HL-60 (cell line): Measurements from ENCODE around the gene MICALL2.

ENCODE experiments used
- DNase-seq, 2 experiments: peaks; one replicate each; pipeline ENCODE4 v3.0.0-alpha.2; 2010 to 2020; ENCODE audit warnings: low read depth in 1 of 2, low spot score in 1 of 2
- H3K27ac ChIP-seq: fragments of 250-450 bp; sonication (Bioruptor Pico); replicated peaks from 2 replicates; pipeline ENCODE4 v1.5.1; 2020; ENCODE audit warnings: mild to moderate bottlenecking, moderate library complexity
- H3K27me3 ChIP-seq: fragments of 250-450 bp; sonication (Bioruptor Pico); 2 replicates; pipeline ENCODE4 v1.5.1; 2021; ENCODE audit warnings: mild to moderate bottlenecking, moderate library complexity; ENCODE audit not compliant: insufficient read depth, poor library complexity, severe bottlenecking
- H3K4me3 ChIP-seq: replicated peaks from 2 replicates; pipeline ENCODE4 v1.5.1; 2011; ENCODE audit warnings: mild to moderate bottlenecking, control low read depth, low read length; ENCODE audit not compliant: insufficient read depth
- GABPA ChIP-seq: IDR thresholded peaks from 2 replicates; pipeline ENCODE4 v1.6.1; 2012; ENCODE audit warnings: low read depth
- POLR2AphosphoS5 ChIP-seq: IDR thresholded peaks from 2 replicates; pipeline ENCODE4 v1.6.1; 2012; ENCODE audit warnings: low read depth
- SPI1 ChIP-seq: IDR thresholded peaks from 2 replicates; pipeline ENCODE4 v1.6.1; 2012; ENCODE audit warnings: low read depth, mild to moderate bottlenecking, borderline replicate concordance
- TF ChIP-seq, protein P1 (sequence below): IDR thresholded peaks from 2 replicates; pipeline ENCODE4 v1.6.1; 2012; ENCODE audit warnings: low read depth; ENCODE audit not compliant: insufficient replicate concordance
- TF ChIP-seq, protein P2 (sequence below): IDR thresholded peaks from one replicate; pipeline ENCODE4 v1.5.1; 2011; ENCODE audit warnings: low read length, control low read depth, inconsistent platforms; ENCODE audit not compliant: insufficient read depth

MICALL2 gene

DNA sequence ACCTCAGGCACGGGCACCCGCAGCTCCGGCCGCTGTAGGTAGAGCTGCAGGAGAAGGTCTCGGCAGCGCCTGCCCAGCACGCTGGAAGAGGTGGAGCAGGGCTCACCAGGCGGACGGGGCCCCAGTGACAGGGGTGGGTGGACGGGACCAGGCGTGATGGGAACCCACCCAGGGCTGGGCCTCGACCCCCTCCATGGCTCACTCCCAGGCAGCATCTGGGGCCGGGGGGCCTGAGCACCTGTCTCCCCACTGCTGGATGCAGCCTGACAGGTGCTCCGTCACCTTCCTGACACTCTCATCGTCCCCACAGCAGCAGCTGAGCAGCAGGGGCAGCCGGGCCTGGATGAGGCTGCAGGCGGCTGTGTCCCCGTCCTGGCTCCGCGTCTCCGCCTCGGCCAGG lies 16.7 kb upstream of the MICALL2 start:
- H3K4me3 ChIP-seq: no peak overlapping the region
- H3K27me3 ChIP-seq: no peaks in the 10 kb centered on the region
- H3K27ac ChIP-seq: no peak overlapping the region
- TF ChIP-seq SPI1 (no peak), GABPA (no peak), POLR2AphosphoS5 (no peak)
- TF ChIP-seq, protein P1, sequence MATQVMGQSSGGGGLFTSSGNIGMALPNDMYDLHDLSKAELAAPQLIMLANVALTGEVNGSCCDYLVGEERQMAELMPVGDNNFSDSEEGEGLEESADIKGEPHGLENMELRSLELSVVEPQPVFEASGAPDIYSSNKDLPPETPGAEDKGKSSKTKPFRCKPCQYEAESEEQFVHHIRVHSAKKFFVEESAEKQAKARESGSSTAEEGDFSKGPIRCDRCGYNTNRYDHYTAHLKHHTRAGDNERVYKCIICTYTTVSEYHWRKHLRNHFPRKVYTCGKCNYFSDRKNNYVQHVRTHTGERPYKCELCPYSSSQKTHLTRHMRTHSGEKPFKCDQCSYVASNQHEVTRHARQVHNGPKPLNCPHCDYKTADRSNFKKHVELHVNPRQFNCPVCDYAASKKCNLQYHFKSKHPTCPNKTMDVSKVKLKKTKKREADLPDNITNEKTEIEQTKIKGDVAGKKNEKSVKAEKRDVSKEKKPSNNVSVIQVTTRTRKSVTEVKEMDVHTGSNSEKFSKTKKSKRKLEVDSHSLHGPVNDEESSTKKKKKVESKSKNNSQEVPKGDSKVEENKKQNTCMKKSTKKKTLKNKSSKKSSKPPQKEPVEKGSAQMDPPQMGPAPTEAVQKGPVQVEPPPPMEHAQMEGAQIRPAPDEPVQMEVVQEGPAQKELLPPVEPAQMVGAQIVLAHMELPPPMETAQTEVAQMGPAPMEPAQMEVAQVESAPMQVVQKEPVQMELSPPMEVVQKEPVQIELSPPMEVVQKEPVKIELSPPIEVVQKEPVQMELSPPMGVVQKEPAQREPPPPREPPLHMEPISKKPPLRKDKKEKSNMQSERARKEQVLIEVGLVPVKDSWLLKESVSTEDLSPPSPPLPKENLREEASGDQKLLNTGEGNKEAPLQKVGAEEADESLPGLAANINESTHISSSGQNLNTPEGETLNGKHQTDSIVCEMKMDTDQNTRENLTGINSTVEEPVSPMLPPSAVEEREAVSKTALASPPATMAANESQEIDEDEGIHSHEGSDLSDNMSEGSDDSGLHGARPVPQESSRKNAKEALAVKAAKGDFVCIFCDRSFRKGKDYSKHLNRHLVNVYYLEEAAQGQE: no peak
- TF ChIP-seq, protein P2, sequence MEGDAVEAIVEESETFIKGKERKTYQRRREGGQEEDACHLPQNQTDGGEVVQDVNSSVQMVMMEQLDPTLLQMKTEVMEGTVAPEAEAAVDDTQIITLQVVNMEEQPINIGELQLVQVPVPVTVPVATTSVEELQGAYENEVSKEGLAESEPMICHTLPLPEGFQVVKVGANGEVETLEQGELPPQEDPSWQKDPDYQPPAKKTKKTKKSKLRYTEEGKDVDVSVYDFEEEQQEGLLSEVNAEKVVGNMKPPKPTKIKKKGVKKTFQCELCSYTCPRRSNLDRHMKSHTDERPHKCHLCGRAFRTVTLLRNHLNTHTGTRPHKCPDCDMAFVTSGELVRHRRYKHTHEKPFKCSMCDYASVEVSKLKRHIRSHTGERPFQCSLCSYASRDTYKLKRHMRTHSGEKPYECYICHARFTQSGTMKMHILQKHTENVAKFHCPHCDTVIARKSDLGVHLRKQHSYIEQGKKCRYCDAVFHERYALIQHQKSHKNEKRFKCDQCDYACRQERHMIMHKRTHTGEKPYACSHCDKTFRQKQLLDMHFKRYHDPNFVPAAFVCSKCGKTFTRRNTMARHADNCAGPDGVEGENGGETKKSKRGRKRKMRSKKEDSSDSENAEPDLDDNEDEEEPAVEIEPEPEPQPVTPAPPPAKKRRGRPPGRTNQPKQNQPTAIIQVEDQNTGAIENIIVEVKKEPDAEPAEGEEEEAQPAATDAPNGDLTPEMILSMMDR: no peak
- DNase-seq: no peak

DNA sequence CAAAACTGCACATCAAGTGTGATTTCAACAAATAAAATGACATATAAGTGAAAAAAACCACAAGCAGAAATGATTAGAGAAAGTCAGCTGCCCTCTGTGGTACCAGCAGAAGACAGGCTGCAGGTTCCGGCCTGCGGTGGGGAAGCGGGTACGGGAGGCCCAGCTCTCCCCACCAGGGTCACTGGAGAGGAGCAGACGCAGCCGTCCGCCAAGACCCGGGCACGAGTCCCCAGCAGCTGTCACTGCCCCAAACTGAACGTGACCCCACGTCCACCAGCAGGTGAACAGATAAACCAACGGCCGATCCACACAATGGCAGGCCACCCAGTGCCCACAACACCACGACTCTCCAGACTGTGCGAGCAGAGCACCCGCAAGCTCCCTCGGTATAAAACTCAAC lies 16.1 kb upstream of the MICALL2 start:
- no peak for TF ChIP-seq POLR2AphosphoS5
- TF ChIP-seq, protein P1: no peak
- TF ChIP-seq GABPA: no peak
- DNase-seq: no peak
- no peak overlapping the region for H3K4me3 ChIP-seq
- H3K27ac ChIP-seq: no peak overlapping the region
- H3K27me3 ChIP-seq: no peaks in the 10 kb centered on the region

DNA sequence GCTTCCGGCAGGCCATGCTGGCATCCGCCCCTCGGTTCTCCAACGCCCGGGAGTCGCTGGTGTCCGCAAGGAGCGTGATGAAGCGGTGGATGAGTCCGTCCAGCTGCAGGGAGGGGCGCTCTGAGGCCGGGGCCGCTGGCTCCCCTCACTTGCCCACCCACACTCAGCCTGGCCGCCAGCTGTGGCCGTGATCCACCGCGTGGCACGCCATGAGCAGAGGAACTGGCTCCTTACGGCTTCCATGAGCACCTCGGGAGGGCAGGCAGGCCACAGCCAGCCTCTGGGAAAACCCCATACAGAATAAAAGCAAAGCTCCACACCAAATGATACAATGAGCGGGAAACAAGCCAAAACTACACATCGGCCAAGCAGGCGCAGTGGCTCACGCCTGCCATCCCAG lies 15.5 kb upstream of the MICALL2 start:
- H3K27me3 ChIP-seq: no peaks in the 10 kb centered on the region
- DNase-seq: no peak
- no peak overlapping the region; the same call in 1 of the 2 replicates for H3K27ac ChIP-seq
- no peak for TF ChIP-seq POLR2AphosphoS5
- no peak for TF ChIP-seq GABPA
- TF ChIP-seq SPI1: no peak
- TF ChIP-seq, protein P2: no peak
- TF ChIP-seq, protein P1: no peak
- H3K4me3 ChIP-seq: no peak overlapping the region
